Activated CD4-positive, alpha-beta T cell treated with anti-CD3 and anti-CD28 coated beads, Interleukin-2, amount 10 ng/mL, durations not matched to agents 7 days and 5 days (primary cell): ENCODE measurements around the gene CREB1. TPM values are rescaled to one million over a fixed set of nuclear protein-coding genes. Genes with fewer than 3 reads are reported as not detected.

Experiments
- CTCF ChIA-PET: fragments of 350-600 bp; sonication (Branson Sonifier 250); formaldehyde crosslinking; loops from one replicate; lab custom pipeline; 2021; ENCODE audit warnings: antibody characterized with exemption; lab: Charles Lee
- POLR2A ChIA-PET: fragments of 350-600 bp; sonication (Branson Sonifier 250); formaldehyde crosslinking; loops from one replicate; lab custom pipeline; 2021; ENCODE audit warnings: antibody characterized with exemption; lab: Charles Lee
- DNase-seq: peaks from one replicate; pipeline ENCODE4 v3.0.0-alpha.2; 2020
- H3K27ac Mint-ChIP-seq: one replicate; pipeline ENCODE4 v1.8.0; 2021; ENCODE audit warnings: mild to moderate bottlenecking, moderate library complexity, mixed read lengths
- H3K27me3 Mint-ChIP-seq: one replicate; pipeline ENCODE4 v1.8.0; 2021; ENCODE audit warnings: mixed read lengths
- H3K36me3 Mint-ChIP-seq: one replicate; pipeline ENCODE4 v1.8.0; 2021; ENCODE audit warnings: low read depth, mixed read lengths
- H3K4me1 Mint-ChIP-seq: one replicate; pipeline ENCODE4 v1.8.0; 2021; ENCODE audit warnings: mixed read lengths
- H3K4me3 Mint-ChIP-seq: one replicate; pipeline ENCODE4 v1.8.0; 2021; ENCODE audit warnings: mild to moderate bottlenecking, moderate library complexity, mixed read lengths
- H3K9me3 Mint-ChIP-seq: one replicate; pipeline ENCODE4 v1.8.0; 2021; ENCODE audit warnings: mixed read lengths
- total RNA-seq, 2 experiments: library from RNA; stranded (reverse); gene quantifications; one replicate each; pipeline ENCODE4 v1.2.3, GENCODE V29; 2021

Gene CREB1
- total RNA-seq, 2 experiments from 2014 or later, result 92.5 to 118 TPM

- H3K27ac Mint-ChIP-seq, result no peak overlapping the region
- ChIA-PET POLR2A (no interaction called here), CTCF (interaction anchor here (1.1 kb wide), 1 partner anchor 19 kb away, joined by 5 read pairs; the partner anchor contains the start of gene METTL21A)
- H3K36me3 Mint-ChIP-seq, result peaks cover 29% of the 10 kb centered on the region
- DNase-seq, result no peak
- H3K4me3 Mint-ChIP-seq, result no peak overlapping the region
- no peaks in the 10 kb centered on the region for H3K9me3 Mint-ChIP-seq
- H3K27me3 Mint-ChIP-seq, result no peaks in the 10 kb centered on the region
- peaks cover 23% of the 10 kb centered on the region for H3K4me1 Mint-ChIP-seq
These were observed 76.6 kb downstream of the CREB1 start for GRCh38 chr2:207606399-207606798.

GRCh38 chr2:207606829-207607228 is 77.1 kb downstream of the CREB1 start:
- CTCF ChIA-PET, result interaction anchor here (0.7 to 1.1 kb wide), 2 partner anchors 18 to 899 kb away, joined by 3 to 5 read pairs; partner anchors contain the start of gene METTL21A
- DNase-seq, result no peak
- Mint-ChIP-seq H3K27me3 (no peaks in the 10 kb centered on the region), H3K36me3 (peaks cover 25% of the 10 kb centered on the region), H3K27ac (no peak overlapping the region), H3K4me3 (no peak overlapping the region), H3K9me3 (no peaks in the 10 kb centered on the region), H3K4me1 (peaks cover 20% of the 10 kb centered on the region)
- POLR2A ChIA-PET, result no interaction called here

GRCh38 chr2:207612714-207613113 is 83.0 kb downstream of the CREB1 start:
- Mint-ChIP-seq H3K4me1 (peaks cover 11% of the 10 kb centered on the region), H3K27me3 (no peaks in the 10 kb centered on the region), H3K36me3 (peaks cover 50% of the 10 kb centered on the region), H3K9me3 (no peaks in the 10 kb centered on the region), H3K27ac (no peak overlapping the region), H3K4me3 (no peak overlapping the region)
- CTCF ChIA-PET, result no interaction called here
- no peak for DNase-seq
- POLR2A ChIA-PET, result no interaction called here

GRCh38 chr2:207614824-207615223 is 85.1 kb downstream of the CREB1 start:
- CTCF ChIA-PET, result interaction anchor here (0.6 kb wide), 1 partner anchor 12 kb away, joined by 3 read pairs; no protein-coding TSS in a partner anchor
- Mint-ChIP-seq H3K4me3 (no peak overlapping the region), H3K27me3 (no peaks in the 10 kb centered on the region), H3K27ac (no peak overlapping the region), H3K36me3 (peaks cover 43% of the 10 kb centered on the region), H3K4me1 (peaks cover 16% of the 10 kb centered on the region), H3K9me3 (no peaks in the 10 kb centered on the region)
- POLR2A ChIA-PET, result no interaction called here
- DNase-seq, result no peak

- no peak overlapping the region for H3K4me3 Mint-ChIP-seq
- H3K36me3 Mint-ChIP-seq, result peaks cover 52% of the 10 kb centered on the region
- no peak overlapping the region for H3K27ac Mint-ChIP-seq
- DNase-seq, result no peak
- POLR2A ChIA-PET, result no interaction called here
- CTCF ChIA-PET, result no interaction called here
- no peaks in the 10 kb centered on the region for H3K27me3 Mint-ChIP-seq
- H3K9me3 Mint-ChIP-seq, result no peaks in the 10 kb centered on the region
- H3K4me1 Mint-ChIP-seq, result peaks cover 27% of the 10 kb centered on the region
These were observed 86.4 kb downstream of the CREB1 start for GRCh38 chr2:207616185-207616584.

DNA sequence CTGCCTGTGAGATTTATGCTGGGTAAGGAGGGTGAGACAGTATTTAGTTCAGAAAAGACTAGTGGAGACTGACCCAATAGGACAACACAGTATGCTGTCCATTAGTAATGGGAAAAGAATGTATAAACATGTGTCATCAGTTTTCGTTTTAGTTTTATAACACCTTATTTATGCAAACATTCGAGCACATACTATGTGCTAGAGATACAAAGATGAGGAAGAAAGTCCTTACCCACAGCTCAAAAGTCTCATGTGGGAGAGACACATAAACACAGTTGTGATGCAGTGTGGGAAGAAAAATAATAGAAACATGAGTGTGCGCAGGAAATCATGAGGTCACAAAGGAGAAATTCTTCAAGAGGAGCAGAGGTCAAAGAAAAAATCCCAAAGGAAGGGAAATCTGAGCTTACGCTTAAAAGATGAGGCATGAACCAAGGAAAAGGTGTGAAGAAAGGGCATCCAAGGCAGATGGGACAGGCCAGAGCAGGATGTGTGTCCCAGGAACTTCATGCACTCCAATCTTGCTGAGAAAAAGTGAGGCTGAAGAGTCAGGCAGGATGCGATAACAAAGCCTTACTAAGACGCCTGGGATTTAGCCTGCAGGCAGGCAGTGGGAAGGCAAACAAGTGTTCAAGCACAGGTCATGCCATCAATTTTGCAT is 87.4 kb downstream of the CREB1 start:
- no peaks in the 10 kb centered on the region for H3K9me3 Mint-ChIP-seq

GRCh38 chr2:207619764-207620203 is 90.0 kb downstream of the CREB1 start:
- CTCF ChIA-PET, result interaction anchor here (0.8 kb wide), 1 partner anchor 35 kb away, joined by 3 read pairs; no protein-coding TSS in a partner anchor
- no peak overlapping the region for H3K4me3 Mint-ChIP-seq
- POLR2A ChIA-PET, result no interaction called here
- H3K27me3 Mint-ChIP-seq, result no peaks in the 10 kb centered on the region
- peaks cover 50% of the 10 kb centered on the region for H3K36me3 Mint-ChIP-seq
- H3K9me3 Mint-ChIP-seq, result no peaks in the 10 kb centered on the region
- H3K4me1 Mint-ChIP-seq, result peaks cover 55% of the 10 kb centered on the region
- H3K27ac Mint-ChIP-seq, result peak overlapping the region; percentile 79
- peak; percentile 13 for DNase-seq

More for the DNA sequence above, 87.4 kb downstream of the CREB1 start:
- no peak for DNase-seq
- Mint-ChIP-seq H3K4me1 (peaks cover 36% of the 10 kb centered on the region), H3K27me3 (no peaks in the 10 kb centered on the region), H3K4me3 (no peak overlapping the region), H3K27ac (no peak overlapping the region), H3K36me3 (peaks cover 60% of the 10 kb centered on the region)
- POLR2A ChIA-PET, result no interaction called here
- CTCF ChIA-PET, result interaction anchor here (1.1 kb wide), 2 partner anchors 9 to 13 kb away, joined by 3 read pairs; no protein-coding TSS in a partner anchor

GRCh38 chr2:207621501-207622039 is 91.8 kb downstream of the CREB1 start:
- DNase-seq, result no peak
- no peak overlapping the region for H3K27ac Mint-ChIP-seq
- CTCF ChIA-PET, result interaction anchor here (0.5 to 0.6 kb wide), 3 partner anchors 46 to 1589 kb away, joined by 3 to 9 read pairs (median 4); no protein-coding TSS in a partner anchor
- peaks cover 42% of the 10 kb centered on the region for H3K36me3 Mint-ChIP-seq
- H3K4me1 Mint-ChIP-seq, result peaks cover 56% of the 10 kb centered on the region
- no peak overlapping the region for H3K4me3 Mint-ChIP-seq
- POLR2A ChIA-PET, result interaction anchor here (0.6 kb wide), 1 partner anchor 90 kb away, joined by 3 read pairs; the partner anchor contains the start of gene CCNYL1
- H3K9me3 Mint-ChIP-seq, result no peaks in the 10 kb centered on the region
- no peaks in the 10 kb centered on the region for H3K27me3 Mint-ChIP-seq

DNA sequence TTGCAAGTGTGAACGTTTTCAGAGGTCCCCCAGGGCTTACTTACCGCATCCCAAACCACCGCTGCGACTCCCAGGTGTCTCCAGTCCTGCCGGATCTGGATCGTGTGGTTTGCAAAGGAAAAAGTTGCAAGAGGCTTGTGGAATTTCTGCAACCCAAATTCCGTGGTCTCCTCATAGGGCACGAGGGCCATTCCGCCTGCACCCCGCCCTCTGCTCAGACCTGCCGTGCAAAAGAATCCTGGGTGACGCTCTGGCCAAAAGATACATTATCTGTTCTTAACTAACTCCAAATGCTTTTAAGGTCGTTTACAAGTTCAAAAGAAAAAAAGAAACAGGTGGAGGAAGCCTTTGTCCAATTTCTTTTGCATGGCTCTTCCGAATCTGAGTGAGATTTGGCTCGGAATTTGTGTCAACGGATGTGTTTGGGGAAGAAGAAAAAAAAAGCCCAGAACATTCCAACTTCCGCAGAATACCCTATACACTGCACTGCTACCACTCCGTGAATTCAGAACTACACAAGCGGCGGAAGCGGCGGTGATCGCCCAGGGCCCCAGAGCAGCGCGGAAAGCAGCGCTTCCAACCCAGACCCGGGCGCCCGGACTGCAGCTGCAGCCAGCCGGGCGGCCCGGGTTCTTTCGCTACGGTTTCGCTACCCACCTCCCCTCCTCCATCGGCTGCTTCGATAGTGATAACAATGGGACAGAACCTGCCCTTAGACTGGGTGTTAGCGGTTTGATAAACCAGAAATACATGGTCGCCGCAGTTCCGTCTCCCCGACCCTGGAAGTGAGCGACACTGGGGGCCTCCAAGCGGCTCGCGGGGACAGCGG is 94.6 kb downstream of the CREB1 start:
- peak overlapping the region; percentile 93 for H3K4me3 Mint-ChIP-seq
- peaks cover 26% of the 10 kb centered on the region for H3K36me3 Mint-ChIP-seq
- H3K4me1 Mint-ChIP-seq, result peaks cover 53% of the 10 kb centered on the region
- peak overlapping the region; percentile 96 for H3K27ac Mint-ChIP-seq
- ChIA-PET POLR2A (interaction anchor here (0.6 to 2.2 kb wide), 4 partner anchors 91 to 119 kb away, joined by 3 to 12 read pairs (median 8); partner anchors contain the start of gene CREB1), CTCF (interaction anchor here (0.5 to 2.6 kb wide), 18 partner anchors 11 to 859 kb away, joined by 3 to 17 read pairs (median 4); partner anchors contain the start of genes FASTKD2 and MDH1B)
- peak; percentile 72 for DNase-seq
- no peaks in the 10 kb centered on the region for H3K27me3 Mint-ChIP-seq
- no peaks in the 10 kb centered on the region for H3K9me3 Mint-ChIP-seq

GRCh38 chr2:207625014-207625907 is 95.5 kb downstream of the CREB1 start, which contains the start of gene METTL21A:
Gene METTL21A, minus strand, starts transcription at chr2:207625394. Its CDS starts 1,019 bp downstream, at chr2:207624375.
- Mint-ChIP-seq H3K36me3 (peaks cover 22% of the 10 kb centered on the region), H3K27ac (peak within 1 kb of the TSS; percentile 97), H3K27me3 (no peaks in the 10 kb centered on the region), H3K4me1 (peaks cover 46% of the 10 kb centered on the region), H3K9me3 (no peaks in the 10 kb centered on the region), H3K4me3 (peak within 1 kb of the TSS; percentile 93)
- CTCF ChIA-PET, result interaction anchor here (0.5 to 2.6 kb wide), 26 partner anchors 10 to 899 kb away, joined by 3 to 17 read pairs (median 4); partner anchors contain the start of genes FASTKD2 and MDH1B
- POLR2A ChIA-PET, result interaction anchor here (0.6 to 2.2 kb wide), 4 partner anchors 92 to 120 kb away, joined by 3 to 12 read pairs (median 8); partner anchors contain the start of gene CREB1
- DNase-seq, result peak; percentile 93

DNA sequence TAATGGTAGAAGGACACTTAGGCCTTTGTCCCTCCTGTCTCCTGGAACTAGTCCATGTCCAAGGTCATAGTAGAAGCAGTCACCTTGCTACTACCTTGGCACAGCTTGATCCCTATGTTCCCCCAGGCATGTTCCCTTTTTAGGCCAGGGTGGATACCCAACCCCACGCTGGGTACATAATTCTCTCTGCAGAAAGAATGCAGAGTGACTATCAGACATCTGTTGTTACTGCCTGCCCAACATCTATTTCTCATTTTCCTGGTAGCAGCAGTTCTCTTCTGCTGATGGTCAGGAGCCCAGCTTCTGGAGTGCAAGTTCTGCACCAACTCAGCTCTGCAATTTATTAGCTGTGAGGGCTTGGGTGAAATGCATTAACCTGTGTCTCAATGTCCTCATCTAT is 99.8 kb downstream of the CREB1 start:
- Mint-ChIP-seq H3K4me1 (peaks cover 15% of the 10 kb centered on the region), H3K4me3 (no peak overlapping the region), H3K9me3 (no peaks in the 10 kb centered on the region), H3K27ac (no peak overlapping the region), H3K36me3 (no peaks in the 10 kb centered on the region), H3K27me3 (no peaks in the 10 kb centered on the region)
- no peak for DNase-seq
- ChIA-PET POLR2A (no interaction called here), CTCF (no interaction called here)
